ENCODE results near the gene TRPC4.

GRCh38 chr13:37646531-37646930 is 223.0 kb downstream of the TRPC4 start:
- TF ChIP-seq CTCF (IDR thresholded peaks at IDR 0.05 in 8 of 11, conservative IDR thresholded peaks at IDR 0.05 in 3 of 11) (no peak), POLR2A (IDR thresholded peaks at IDR 0.05) (no peak)

Data from spleen (tissue), 7 donors.